Putamen (tissue), 1 donor: ENCODE results near the gene COMTD1.

Source experiments
- DNase-seq: peaks from one replicate; pipeline ENCODE4 v3.0.0-alpha.2; 2016; ENCODE audit warnings: low spot score

The COMTD1 gene

GRCh38 chr10:75245354-75246250, 9.8 kb upstream of the COMTD1 start:
- no peak for DNase-seq

- no peak for DNase-seq
Observed at GRCh38 chr10:75244487-75245353, 9.0 kb upstream of the COMTD1 start.

- no peak for DNase-seq
Observed at GRCh38 chr10:75243426-75243825, 7.7 kb upstream of the COMTD1 start.

DNA sequence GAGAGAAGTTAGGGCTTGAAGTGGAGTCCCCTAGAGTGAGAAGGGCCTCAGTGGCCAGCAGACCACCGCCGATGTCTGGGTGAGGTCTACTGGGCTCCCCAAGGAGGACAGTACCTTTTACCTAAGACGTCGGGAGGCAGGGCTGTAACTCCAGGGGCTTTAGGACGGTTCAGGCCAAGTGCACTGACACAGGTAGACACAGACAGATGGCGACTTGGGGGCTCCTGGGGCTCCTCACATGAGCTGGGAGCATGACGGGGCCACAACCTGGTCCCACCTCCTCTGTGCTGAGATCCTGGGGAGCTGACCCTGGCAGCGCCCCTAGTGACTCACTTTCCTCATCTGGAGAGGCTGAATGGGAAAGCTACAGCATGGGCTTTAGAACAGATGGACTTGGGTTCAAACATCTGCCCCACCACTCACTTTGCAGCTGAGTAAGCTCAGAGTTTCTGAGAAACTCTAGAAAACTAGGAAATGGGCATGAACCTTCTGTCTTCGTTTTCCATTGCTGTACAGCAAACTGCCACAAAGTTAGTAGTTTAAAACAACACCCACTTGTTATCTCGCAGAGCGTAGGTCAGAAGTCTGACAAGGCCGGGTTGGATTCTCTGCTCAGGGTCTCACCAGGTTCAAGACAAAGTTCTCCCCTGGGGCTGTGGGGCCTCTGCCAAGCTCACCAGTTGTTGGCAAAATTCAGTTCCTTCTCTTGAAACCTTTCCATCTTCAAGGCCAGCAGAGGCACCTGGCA, 4.7 kb upstream of the COMTD1 start:
- DNase-seq = no peak

DNA sequence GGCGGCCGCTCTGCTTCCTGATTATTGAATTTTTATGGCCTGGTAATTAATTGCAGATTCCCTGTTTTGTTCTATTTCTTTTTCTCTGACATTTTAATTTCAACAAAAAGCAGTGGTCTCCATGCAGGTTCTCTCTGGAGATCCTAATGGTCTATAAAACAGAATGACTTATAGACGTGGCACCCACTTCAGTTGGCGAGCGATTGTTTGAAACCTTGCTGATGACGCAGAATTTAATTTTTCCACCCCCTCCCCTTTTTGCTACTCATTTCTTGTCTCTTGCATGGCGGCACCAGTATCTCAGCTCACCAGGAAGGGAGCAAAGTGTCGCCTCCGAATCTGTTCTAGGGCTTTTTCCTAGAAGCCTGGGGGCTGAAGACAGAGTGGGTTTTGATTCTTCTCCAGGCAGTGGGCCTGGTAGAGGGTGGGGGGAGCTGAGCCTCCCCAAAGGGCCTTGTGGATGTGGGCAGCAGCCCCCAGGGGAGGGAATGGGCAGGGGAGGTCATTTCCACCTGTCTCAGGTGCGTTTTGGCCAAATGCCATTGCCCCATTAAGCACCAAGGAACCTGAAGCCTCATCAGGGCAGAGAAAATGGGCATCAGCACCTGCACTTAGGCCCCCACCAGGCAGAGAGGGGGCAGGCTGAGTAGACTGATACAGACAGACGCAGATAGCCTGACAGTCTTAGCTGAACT, 3.5 kb upstream of the COMTD1 start:
- DNase-seq = no peak

DNA sequence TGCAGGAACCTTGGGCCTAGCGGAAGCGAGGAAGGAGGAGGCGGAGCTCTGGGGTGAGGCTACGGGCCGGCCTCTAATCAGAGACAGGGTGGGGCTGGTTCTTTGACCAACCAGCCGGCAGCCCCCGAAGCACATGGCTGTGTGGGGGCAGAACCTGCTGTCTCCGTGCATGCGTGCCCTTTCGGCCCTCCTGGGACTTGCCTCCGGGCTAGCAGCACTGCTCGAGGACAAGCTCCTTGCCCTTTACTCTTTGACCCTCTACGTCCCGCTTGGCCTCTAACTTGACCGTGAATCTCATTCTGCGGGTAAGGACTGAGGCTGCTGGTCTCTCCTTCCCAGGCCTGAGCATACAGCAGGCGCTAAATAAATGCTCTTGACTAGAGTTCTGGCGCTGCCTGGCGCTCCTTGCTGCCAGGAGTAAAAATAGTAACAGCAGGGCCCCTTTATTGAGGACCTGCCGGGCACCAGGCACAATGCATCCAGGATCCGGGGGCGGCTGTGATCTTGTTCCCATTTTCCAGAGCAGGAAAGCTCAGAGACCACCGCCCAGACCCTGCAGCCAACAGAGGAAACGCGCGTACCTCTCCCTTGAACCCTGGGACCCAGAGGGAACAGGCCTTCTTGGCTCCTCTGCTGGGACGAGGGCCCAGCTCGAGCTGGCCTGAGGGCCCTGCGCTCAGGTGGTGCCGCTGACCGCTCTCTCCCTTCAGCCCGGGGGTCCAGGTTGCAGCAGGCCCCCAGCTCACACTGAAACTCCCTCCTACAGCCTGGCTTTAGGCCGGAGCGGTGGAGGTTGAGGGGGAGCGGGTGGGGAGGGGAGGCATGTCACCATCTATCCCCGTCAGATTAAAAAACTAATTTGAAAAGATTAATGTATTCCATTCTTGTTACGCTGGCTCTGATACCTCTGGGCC, 2.7 kb upstream of the COMTD1 start:
- no peak for DNase-seq

GRCh38 chr10:75236178-75236825, 545 bp upstream of the COMTD1 start:
- no peak for DNase-seq

DNA sequence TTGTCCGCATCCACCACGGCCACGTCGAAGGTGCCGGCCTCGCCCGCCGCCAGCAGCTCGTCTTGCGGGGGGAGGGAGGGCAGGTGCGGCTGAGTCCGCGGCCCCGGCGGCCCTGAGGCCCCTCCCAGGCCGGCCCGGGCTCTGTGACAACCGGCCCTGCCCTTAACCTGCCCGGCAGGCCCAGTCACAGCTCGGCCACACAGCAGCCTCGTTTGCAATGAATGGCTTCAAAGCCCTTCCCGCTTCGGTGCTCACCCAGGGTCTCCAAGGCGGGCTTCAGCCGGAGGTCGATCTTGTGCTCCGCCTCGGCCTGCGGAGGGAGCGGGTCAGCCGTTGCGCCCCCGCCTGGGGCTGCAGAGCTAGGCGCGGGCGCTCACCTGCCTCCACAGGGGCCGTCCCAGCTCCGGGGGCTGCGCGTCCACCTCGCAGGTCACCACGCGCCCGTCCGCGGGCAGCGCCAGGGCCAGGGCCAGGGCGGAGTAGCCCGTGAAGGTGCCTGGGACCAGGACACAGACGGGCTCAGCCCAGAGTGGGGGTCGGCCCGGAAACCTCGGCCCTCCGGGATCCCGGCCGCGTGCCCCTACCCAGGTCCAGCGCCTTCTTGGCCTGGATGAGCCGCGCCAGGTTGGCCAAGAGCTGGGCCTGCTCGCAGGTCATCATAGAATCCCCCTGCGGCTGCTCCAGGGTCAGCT, 928 bp downstream of the COMTD1 start:
- no peak for DNase-seq

DNA sequence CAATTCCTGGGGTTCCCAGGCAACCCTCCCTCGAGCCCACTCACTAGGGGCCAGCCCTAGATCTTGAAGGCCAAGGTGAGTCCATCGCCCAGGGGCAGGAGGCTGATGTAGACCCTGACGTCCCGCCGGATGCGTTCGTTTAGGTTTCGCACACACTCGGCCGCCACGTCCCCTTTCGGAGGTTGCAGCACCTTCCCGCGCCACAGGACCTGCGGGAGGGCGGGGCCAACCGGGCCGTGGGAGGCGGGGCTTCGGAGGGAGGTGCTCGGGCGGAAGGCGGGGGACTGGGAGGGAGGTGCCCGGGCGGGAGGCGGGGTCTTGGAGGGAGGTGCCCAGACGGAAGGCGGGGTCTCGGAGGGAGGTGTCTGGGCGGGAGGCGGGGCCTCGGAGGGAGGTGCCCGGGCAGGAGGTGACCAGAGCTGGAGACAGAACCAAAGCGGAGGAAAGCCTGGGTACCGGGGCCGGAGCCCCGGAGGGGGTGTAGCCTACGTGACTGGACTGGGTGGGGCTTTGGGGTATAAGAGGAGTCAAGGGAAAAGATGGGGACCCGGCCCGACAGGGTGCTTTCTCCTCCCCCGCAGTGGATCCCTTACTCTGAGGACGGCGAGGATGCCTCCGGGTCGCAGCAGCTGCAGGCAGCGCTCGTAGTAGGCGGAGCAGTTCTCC, 1.6 kb downstream of the COMTD1 start:
- peak; percentile 66 for DNase-seq

- DNase-seq = no peak
Observed at GRCh38 chr10:75233444-75234016, 2.2 kb downstream of the COMTD1 start.

GRCh38 chr10:75231672-75232581, 3.8 kb downstream of the COMTD1 start:
- no peak for DNase-seq

- DNase-seq = peak; percentile 81
Observed at GRCh38 chr10:75230600-75231038, 5.1 kb downstream of the COMTD1 start.

DNA sequence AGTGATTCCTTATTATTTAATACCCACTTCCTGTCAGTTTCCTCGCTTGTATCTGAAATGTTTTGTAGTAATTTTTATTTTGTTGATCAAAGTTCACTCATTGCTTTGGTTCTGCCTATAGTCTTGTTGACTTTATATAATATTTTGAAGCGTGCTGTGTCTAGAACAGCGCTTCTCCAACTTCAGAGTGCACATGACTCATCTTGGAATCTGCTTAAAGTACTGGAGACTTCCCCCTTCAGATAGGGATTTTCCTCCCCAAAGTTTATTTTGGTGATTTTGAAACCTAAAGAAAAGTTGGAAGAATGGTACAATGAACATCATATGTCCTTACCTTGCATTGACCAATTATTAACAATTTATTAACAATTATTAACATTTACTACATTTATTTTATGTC, 5.8 kb downstream of the COMTD1 start:
- no peak for DNase-seq

- no peak for DNase-seq
Observed at GRCh38 chr10:75228834-75229233, 6.9 kb downstream of the COMTD1 start.

GRCh38 chr10:75228278-75228677, 7.5 kb downstream of the COMTD1 start:
- no peak for DNase-seq

- DNase-seq = no peak
Observed at GRCh38 chr10:75226656-75227055, 9.1 kb downstream of the COMTD1 start.

GRCh38 chr10:75226095-75226494, 9.7 kb downstream of the COMTD1 start:
- no peak for DNase-seq
